SU-DHL-6 (cell line): Measurements from ENCODE around the gene GABRP.

Experiments
- H2AFZ ChIP-seq: fragments of 200-600 bp; sonication (generic); 2 replicates; pipeline ENCODE4 v1.6.1; 2014; ENCODE audit warnings: low read depth, mild to moderate bottlenecking, moderate library complexity, mixed read lengths, antibody characterized with exemption, low read length; ENCODE audit not compliant: severe bottlenecking
- H3F3A ChIP-seq: fragments of 200-600 bp; shearing (Covaris generic); 2 replicates; pipeline ENCODE4 v1.6.0; 2016; ENCODE audit warnings: antibody characterized with exemption, mild to moderate bottlenecking; ENCODE audit not compliant: insufficient read depth
- H3K27ac ChIP-seq: fragments of 200-600 bp; sonication (generic); 2 replicates; pipeline ENCODE4 v1.5.1; 2016; ENCODE audit warnings: low read depth, mild to moderate bottlenecking, low read length, moderate library complexity, mixed read lengths
- H3K27me3 ChIP-seq: fragments of 200-600 bp; sonication (generic), shearing (Covaris generic); 2 replicates; pipeline ENCODE4 v1.6.0; 2014; ENCODE audit warnings: mild to moderate bottlenecking, low read length
- H3K36me3 ChIP-seq: fragments of 200-600 bp; sonication (generic); 2 replicates; pipeline ENCODE4 v1.6.1; 2014; ENCODE audit warnings: mild to moderate bottlenecking, low read length, mixed read lengths
- H3K4me2 ChIP-seq: fragments of 300-600, 200-600 bp; shearing (Covaris generic), sonication (generic); 2 replicates; pipeline ENCODE4 v1.6.0; 2014; ENCODE audit warnings: low read length, low read depth, mild to moderate bottlenecking; ENCODE audit not compliant: poor library complexity, severe bottlenecking
- H3K4me3 ChIP-seq: fragments of 200-600 bp; sonication (generic); 2 replicates; pipeline ENCODE4 v1.5.1; 2014; ENCODE audit warnings: antibody characterized with exemption, low read length, mild to moderate bottlenecking, mixed read lengths; ENCODE audit not compliant: insufficient read depth, poor library complexity, severe bottlenecking
- H3K79me2 ChIP-seq: fragments of 200-600 bp; sonication (generic); 2 replicates; pipeline ENCODE4 v1.6.1; 2014; ENCODE audit warnings: mild to moderate bottlenecking, low read length, moderate library complexity; ENCODE audit not compliant: insufficient read depth
- H3K9ac ChIP-seq: fragments of 200-600 bp; sonication (generic); 2 replicates; pipeline ENCODE4 v1.7.0; 2014; ENCODE audit warnings: mild to moderate bottlenecking, low read length
- H3K9me2 ChIP-seq: fragments of 200-600 bp; sonication (generic); replicated peaks from 2 replicates; pipeline ENCODE4 v1.6.1; 2014; ENCODE audit warnings: low read length; ENCODE audit not compliant: insufficient read depth
- H3K9me3 ChIP-seq: fragments of 200-600 bp; sonication (generic); 2 replicates; pipeline ENCODE4 v1.6.1; 2014; ENCODE audit warnings: low read length, mixed read lengths; ENCODE audit not compliant: insufficient read depth
- H4K20me1 ChIP-seq: fragments of 200-600 bp; sonication (generic); 2 replicates; pipeline ENCODE4 v1.6.1; 2014; ENCODE audit warnings: low read depth, mild to moderate bottlenecking, antibody characterized with exemption, low read length, moderate library complexity, mixed read lengths
- EZH2phosphoT487 ChIP-seq: fragments of 200-600 bp; sonication (generic), shearing (Covaris generic); conservative IDR thresholded peaks from 2 replicates; pipeline ENCODE4 v1.6.1; 2018; ENCODE audit warnings: mild to moderate bottlenecking, antibody characterized with exemption, low read length, moderate library complexity, mixed read lengths
- TF ChIP-seq, protein P1 (sequence below): fragments of 200-600 bp; sonication (generic); IDR thresholded peaks from one replicate; pipeline ENCODE4 v1.5.1; 2017; ENCODE audit warnings: antibody characterized with exemption, mild to moderate bottlenecking, low read length, moderate library complexity; ENCODE audit not compliant: insufficient read depth, poor library complexity, severe bottlenecking

GABRP gene

DNA sequence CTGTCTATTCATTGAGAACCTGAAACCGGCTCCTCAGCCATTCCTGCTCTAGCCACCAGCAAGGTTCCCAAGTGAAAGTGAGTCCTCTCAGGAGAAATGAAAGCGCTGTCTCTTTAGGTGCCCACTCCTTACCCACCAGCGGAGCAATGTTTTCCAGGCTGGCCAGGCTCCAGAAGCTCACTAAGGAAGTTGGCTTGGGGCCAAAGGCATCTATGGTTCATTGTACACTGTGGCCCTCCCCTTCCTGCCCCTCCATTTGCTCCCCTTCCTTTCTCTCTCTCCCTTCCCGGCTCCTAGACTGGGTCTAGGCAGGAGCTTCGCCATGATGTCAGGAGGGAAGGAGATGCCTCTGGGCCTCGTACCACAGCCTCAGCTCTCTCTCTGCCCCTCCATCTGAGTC, 1.1 kb upstream of the GABRP start:
- no peaks in the 10 kb centered on the region for H3K36me3 ChIP-seq
- TF ChIP-seq, protein P1, sequence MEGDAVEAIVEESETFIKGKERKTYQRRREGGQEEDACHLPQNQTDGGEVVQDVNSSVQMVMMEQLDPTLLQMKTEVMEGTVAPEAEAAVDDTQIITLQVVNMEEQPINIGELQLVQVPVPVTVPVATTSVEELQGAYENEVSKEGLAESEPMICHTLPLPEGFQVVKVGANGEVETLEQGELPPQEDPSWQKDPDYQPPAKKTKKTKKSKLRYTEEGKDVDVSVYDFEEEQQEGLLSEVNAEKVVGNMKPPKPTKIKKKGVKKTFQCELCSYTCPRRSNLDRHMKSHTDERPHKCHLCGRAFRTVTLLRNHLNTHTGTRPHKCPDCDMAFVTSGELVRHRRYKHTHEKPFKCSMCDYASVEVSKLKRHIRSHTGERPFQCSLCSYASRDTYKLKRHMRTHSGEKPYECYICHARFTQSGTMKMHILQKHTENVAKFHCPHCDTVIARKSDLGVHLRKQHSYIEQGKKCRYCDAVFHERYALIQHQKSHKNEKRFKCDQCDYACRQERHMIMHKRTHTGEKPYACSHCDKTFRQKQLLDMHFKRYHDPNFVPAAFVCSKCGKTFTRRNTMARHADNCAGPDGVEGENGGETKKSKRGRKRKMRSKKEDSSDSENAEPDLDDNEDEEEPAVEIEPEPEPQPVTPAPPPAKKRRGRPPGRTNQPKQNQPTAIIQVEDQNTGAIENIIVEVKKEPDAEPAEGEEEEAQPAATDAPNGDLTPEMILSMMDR, result no peak
- no peak for TF ChIP-seq EZH2phosphoT487
- no peak overlapping the region for H3K9ac ChIP-seq
- no peaks in the 10 kb centered on the region for H3K9me2 ChIP-seq
- no peaks in the 10 kb centered on the region for H3K9me3 ChIP-seq
- H2AFZ ChIP-seq, result no peak overlapping the region
- no peaks in the 10 kb centered on the region for H4K20me1 ChIP-seq
- no peaks in the 10 kb centered on the region for H3K79me2 ChIP-seq
- no peak overlapping the region for H3K27ac ChIP-seq
- no peak overlapping the region for H3K4me3 ChIP-seq
- H3K4me2 ChIP-seq, result no peak overlapping the region
- H3F3A ChIP-seq, result no peaks in the 10 kb centered on the region
- H3K27me3 ChIP-seq, result no peaks in the 10 kb centered on the region

DNA sequence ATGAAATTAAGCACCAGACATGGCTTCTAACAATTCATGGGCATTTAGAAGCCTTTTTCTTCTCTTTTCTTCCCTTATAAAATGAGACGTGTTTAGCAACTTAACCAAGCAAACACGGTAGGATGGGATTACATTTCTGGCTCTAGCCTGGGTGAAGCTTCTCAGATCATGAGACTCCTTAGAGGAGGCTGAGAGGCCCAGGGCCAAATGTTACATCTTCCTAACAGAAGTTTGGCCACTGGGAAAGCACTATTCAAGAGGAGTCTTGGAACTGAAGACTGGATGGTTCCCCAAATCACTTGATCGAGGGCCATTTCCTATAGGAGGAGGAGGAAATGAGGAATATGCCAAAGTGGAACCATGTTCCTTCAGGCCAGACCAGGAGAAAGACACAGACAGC, 1.9 kb downstream of the GABRP start:
- Histone ChIP-seq H3K9ac (no peak overlapping the region), H3K27ac (no peak overlapping the region), H2AFZ (no peak overlapping the region), H3K79me2 (no peaks in the 10 kb centered on the region), H3F3A (no peaks in the 10 kb centered on the region), H3K36me3 (no peaks in the 10 kb centered on the region), H3K9me3 (no peaks in the 10 kb centered on the region), H3K4me3 (no peak overlapping the region), H4K20me1 (no peaks in the 10 kb centered on the region), H3K9me2 (no peaks in the 10 kb centered on the region), H3K27me3 (no peaks in the 10 kb centered on the region), H3K4me2 (no peak overlapping the region)
- TF ChIP-seq, protein P1, result no peak
- TF ChIP-seq EZH2phosphoT487, result no peak

DNA sequence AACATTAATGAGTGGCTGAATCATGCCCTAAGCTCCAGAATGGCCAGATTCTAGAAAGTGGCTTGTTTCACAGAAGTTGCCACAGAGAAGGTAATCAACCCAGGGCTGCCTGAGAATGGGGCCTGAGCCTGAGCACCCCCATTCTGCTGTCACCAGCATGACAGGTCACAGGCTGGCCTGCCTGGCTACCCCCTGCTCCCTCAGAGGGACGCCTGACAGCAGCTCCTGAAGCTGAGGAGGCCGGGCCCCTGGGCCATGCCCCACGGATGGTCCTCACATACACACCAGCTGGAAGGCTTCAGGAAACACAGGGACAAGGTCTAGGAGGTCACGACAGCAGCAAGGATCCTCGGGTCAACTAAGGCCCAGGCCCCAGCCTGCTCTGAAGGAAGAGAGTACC, 3.7 kb downstream of the GABRP start:
- Histone ChIP-seq H3K36me3 (no peaks in the 10 kb centered on the region), H3K9me3 (no peaks in the 10 kb centered on the region), H3K4me3 (no peak overlapping the region), H3K79me2 (no peaks in the 10 kb centered on the region), H3K9ac (no peak overlapping the region), H3F3A (no peaks in the 10 kb centered on the region), H2AFZ (no peak overlapping the region), H4K20me1 (no peaks in the 10 kb centered on the region), H3K4me2 (no peak overlapping the region), H3K27ac (no peak overlapping the region), H3K9me2 (no peaks in the 10 kb centered on the region), H3K27me3 (no peaks in the 10 kb centered on the region)
- TF ChIP-seq, protein P1, result no peak
- no peak for TF ChIP-seq EZH2phosphoT487
